AG09319 (cell line): ENCODE measurements around the gene PFDN4.

Experiments
- DNase-seq: peaks from one replicate; pipeline ENCODE4 v3.0.0-alpha.2; 2010; ENCODE audit warnings: low read depth; ENCODE audit errors: extremely low read depth
- CTCF ChIP-seq: IDR thresholded peaks from 2 replicates; pipeline ENCODE4 v1.5.1; 2011; ENCODE audit warnings: low read depth, mild to moderate bottlenecking, inconsistent platforms, low read length, moderate library complexity

Gene PFDN4

DNA sequence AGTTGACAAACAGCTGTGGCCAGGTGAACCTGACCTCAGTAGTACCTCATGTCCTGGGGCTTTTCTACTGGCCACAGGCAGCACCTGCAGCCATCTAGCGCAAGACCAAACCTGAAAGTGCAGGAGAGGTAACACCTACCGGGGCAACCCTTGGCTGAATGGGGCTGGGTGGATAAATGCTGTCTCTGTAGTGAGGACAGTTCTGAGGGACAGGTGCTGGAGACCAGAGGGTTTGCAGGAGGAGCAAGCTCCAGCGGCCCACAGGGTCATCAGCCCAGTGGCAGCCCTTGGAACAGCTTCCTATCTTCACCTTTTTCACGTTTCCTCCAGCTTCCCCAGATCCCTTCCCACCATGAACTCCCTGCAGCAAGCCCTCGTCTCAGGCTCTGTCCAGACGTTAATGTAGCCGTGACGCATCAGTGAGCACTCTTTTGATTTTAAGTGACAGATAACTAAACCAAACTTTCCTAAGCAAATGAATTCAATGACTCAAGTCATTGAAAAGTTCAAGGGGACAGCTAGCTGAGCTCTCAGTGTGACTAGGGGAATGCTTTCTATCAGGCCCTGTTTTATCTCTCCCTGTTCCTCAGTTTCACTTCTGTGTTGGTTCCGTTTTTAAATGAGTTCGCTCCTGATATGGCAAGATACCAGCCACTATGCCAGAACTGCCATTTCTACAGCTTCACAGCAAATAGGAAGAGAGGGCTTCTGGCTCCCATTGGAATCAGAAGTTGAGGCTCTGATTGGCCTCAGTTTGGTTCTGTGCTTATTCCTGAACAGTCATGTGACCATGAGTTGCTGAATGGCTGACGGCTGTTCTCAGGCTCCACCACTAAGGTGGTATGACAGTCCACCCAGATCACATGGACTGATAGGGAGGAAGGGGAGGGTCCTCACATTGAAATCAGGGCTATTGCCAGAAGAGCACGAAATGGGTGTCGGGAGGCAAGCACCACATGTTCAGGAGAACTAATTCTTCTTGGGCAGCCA is 12.1 kb upstream of the PFDN4 start:
- TF ChIP-seq CTCF, result no peak
- no peak for DNase-seq

DNA sequence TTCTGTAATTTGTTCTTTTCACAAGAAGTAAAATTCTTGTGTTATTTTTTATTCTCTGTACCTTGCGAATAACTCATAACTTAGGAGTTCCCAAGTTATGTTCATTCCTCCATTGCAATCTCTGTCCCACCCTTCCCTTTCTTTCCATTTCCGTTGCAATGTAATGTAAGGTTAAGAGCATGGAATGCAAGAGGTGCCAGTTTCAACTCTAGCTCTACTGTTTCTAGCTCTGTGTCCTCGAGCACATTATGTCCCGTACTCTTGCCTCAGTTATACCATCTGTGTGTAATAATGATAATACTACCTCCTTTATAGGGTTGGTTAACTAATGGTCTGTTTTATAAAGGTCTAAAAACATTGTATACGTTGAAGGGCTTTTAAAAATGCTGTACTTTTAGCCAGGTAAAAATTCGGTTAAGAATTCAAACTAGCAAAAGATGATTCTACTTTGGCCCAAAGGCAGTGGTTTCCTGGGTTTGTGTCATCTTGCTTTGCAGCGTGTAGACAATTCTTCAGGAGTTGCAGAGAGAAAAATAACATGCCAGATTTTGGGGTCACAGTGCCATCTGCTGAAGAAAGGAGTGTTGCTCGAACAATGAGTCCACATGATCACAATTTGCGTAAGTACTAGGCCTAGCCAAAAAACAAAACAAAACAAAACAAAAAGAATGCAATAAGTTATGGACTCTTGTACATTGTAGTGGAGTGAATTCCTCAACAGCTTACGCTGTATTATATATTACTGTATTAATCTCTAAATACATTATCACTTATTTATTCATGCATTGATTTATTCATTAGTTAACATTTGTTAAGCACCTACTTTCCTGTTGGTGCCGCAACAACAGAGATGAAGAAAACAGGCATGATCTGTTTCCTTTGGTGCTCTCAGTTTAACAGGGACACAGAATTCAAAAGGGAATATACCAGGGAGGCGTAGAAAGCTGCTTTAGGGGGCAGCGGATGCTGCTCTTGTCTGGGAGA is 10.0 kb upstream of the PFDN4 start:
- TF ChIP-seq CTCF, result peak; percentile 56
- DNase-seq, result peak; percentile 49

DNA sequence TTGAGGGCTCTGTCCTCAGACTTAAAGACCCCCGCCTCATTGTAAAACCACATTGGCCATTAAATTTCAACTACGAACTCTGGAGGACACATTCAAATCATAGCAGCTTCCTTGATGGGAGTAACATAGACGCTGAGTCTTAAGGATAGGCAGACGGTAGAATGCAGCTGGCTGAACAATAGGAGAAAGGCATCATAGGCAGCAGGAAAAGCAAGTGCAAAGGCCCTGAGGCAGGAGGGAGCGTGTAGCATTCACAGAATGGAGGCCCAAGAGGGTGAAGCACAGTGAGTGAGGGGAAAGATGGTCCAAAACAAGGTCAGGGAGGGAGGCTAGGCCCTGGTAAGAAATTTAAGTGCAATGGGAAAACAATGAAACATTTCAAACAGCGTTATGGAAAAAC is 8.6 kb upstream of the PFDN4 start:
- no peak for TF ChIP-seq CTCF
- DNase-seq, result no peak

DNA sequence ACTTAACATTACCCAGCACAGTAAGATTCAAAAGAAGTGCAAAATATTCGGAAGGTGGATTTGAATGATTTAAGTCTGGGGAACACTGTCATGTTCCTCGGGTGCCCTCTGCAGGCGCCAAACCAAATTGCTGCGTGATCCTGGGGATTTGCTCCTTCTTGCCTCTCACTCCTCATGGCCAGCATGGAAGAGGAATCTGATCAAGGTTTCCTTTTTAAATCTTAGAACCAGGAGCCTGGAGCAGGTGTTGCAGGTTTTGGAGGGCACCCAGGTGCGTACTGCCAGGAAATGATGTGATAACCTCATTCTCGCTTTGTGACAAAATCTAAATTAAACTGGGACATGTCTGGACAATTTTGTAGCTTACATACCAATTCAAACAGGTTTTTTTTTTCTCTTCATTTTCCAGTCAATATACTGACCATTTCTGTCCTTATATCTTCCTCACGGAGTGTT is 8.1 kb upstream of the PFDN4 start:
- TF ChIP-seq CTCF, result peak; percentile 96
- DNase-seq, result peak; percentile 35

DNA sequence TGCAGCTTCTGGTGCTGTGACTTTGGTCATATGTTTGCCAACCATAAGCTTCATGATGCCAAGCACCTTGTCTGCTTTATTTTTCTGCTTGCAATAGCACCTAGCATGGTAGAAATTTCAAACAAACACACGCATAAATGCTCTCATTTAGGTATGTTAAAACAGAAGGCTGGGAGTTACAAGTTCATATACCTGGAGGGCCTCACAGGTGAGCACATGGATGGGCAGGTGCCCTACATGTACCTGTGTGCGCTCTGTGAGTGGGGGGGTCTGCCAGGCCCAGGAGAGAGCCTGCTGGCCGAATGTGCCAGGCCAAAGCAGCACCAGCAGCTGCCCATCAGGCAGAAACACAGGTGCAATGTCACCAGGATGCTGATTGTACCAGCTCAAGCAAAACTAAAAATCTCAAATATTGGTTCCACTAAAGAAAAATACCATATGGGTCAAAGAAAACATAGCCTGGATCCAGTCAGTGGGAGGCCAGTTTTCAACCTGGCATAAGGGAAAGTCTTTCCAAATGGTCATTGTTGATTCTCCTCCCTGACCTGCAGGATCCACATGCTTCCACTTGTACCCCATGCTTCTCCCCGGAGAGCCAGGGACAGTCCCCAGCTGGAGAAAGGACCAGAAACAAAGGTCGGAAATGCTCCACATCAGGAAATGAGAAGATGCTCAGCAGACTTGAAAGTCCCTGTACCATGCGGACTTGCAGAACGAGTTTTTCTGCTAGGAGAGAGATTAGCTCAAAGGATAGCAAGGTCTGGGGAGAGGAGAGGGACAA is 7.2 kb upstream of the PFDN4 start:
- no peak for DNase-seq
- no peak for TF ChIP-seq CTCF

GRCh38 chr20:54201268-54201846 is 6.5 kb upstream of the PFDN4 start:
- no peak for DNase-seq
- TF ChIP-seq CTCF, result no peak
